Muscle of leg (tissue), 11 donors: ENCODE data around the gene ITGB6. TPM values are rescaled to one million over a fixed set of nuclear protein-coding genes. Genes with fewer than 3 reads are reported as not detected.

ENCODE experiments used
- DNase-seq: peaks from one replicate; pipeline ENCODE4 v3.0.0; 2013
- H3K27ac ChIP-seq: one replicate; pipeline ENCODE4 v1.5.1; 2013; ENCODE audit warnings: mild to moderate bottlenecking, low read length, control low read depth
- H3K27me3 ChIP-seq: one replicate; pipeline ENCODE4 v1.6.1; 2013; ENCODE audit warnings: low read length; ENCODE audit not compliant: control insufficient read depth, insufficient read depth
- H3K36me3 ChIP-seq: one replicate; pipeline ENCODE4 v1.6.1; 2013; ENCODE audit warnings: low read length; ENCODE audit not compliant: control insufficient read depth, insufficient read depth
- H3K4me1 ChIP-seq: one replicate; pipeline ENCODE4 v1.6.1; 2013; ENCODE audit warnings: low read length; ENCODE audit not compliant: control insufficient read depth, insufficient read depth
- H3K4me3 ChIP-seq: one replicate; pipeline ENCODE4 v1.5.1; 2013; ENCODE audit warnings: low read length, control low read depth
- H3K9me3 ChIP-seq: replicated peaks from 2 replicates; pipeline ENCODE4 v1.6.1; 2013; ENCODE audit warnings: low read depth, low read length; ENCODE audit not compliant: control insufficient read depth
- WGBS: methylation state at CpG from one replicate; pipeline ENCODE4 v1.1.5; 2013; ENCODE audit warnings: missing lambda C conversion rate; ENCODE audit not compliant: insufficient coverage; 5-methylcytosine and 5-hydroxymethylcytosine counted together
- polyA plus RNA-seq, 8 donors: library from polyadenylated mRNA; unstranded; fragments of 120-200 nt; gene quantifications; one replicate each; pipeline versions ENCODE4 v1.2.1 to v1.2.3, GENCODE V29; 2013; ENCODE audit warnings: inconsistent platforms in 1 of 8, low replicate concordance in 1 of 8; ENCODE audit not compliant: insufficient read length in 8 of 8, insufficient read depth in 1 of 8
- total RNA-seq: library from RNA; stranded (reverse); fragments of 120-200 nt; gene quantifications from one replicate; pipeline ENCODE4 v1.2.4, GENCODE V29; 2013

ITGB6 gene
- total and polyA plus RNA-seq, 9 donors: 31.9 to 60.0 (median 37.7) TPM

DNA sequence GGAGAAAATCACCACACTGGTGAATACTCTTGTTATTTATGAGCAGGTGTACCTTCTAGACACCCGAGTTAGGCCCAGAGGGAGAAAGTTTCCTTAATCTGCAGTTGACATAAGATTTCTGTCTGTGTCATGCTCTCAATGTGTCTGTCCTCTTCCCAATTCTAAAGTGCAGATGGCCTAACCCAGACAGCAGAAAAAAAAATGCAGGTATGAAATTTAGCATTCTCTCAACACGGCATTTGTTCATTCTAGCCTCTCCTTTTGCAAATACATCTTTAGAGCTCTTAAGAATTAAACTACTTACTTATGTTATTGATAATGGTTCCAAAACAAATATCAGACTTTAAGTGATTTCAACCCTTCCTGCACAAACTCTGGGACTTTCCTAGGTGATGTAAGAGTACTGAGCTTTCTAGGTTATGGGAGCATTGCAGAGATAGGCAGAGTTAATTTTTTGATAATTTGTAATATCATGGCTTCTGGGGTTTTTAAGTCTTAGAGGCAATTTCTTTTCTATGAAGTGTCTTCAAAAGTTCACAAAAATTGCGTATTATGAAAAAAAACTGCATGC, 32.9 kb upstream of the ITGB6 start:
- Histone ChIP-seq H3K36me3 (no peaks in the 10 kb centered on the region), H3K27ac (no peak overlapping the region), H3K4me3 (no peak overlapping the region), H3K4me1 (no peaks in the 10 kb centered on the region), H3K27me3 (no peaks in the 10 kb centered on the region), H3K9me3 (no peaks in the 10 kb centered on the region)
- no CpG with 5 or more reads among the region's 3 CpGs for WGBS
- DNase-seq: no peak

GRCh38 chr2:160229591-160229990, 29.5 kb upstream of the ITGB6 start:
- Histone ChIP-seq H3K4me1 (peaks cover 11% of the 10 kb centered on the region), H3K4me3 (no peak overlapping the region), H3K27ac (no peak overlapping the region), H3K36me3 (no peaks in the 10 kb centered on the region), H3K27me3 (no peaks in the 10 kb centered on the region), H3K9me3 (no peaks in the 10 kb centered on the region)
- WGBS: no CpG with 5 or more reads among the region's 1 CpG
- no peak for DNase-seq

GRCh38 chr2:160228141-160228917, 28.3 kb upstream of the ITGB6 start:
- Histone ChIP-seq H3K9me3 (no peaks in the 10 kb centered on the region), H3K36me3 (no peaks in the 10 kb centered on the region), H3K4me3 (no peak overlapping the region), H3K27ac (no peak overlapping the region), H3K27me3 (no peaks in the 10 kb centered on the region), H3K4me1 (peaks cover 11% of the 10 kb centered on the region)
- DNase-seq: no peak
- no CpG with 5 or more reads among the region's 5 CpGs for WGBS

GRCh38 chr2:160227293-160227915, 27.3 kb upstream of the ITGB6 start:
- no peaks in the 10 kb centered on the region for H3K27me3 ChIP-seq
- WGBS: 49% methylated on average over 5 of the region's 5 CpGs
- H3K4me1 ChIP-seq: peaks cover 12% of the 10 kb centered on the region
- H3K9me3 ChIP-seq: no peaks in the 10 kb centered on the region
- H3K4me3 ChIP-seq: no peak overlapping the region
- no peaks in the 10 kb centered on the region for H3K36me3 ChIP-seq
- no peak overlapping the region for H3K27ac ChIP-seq
- no peak for DNase-seq

DNA sequence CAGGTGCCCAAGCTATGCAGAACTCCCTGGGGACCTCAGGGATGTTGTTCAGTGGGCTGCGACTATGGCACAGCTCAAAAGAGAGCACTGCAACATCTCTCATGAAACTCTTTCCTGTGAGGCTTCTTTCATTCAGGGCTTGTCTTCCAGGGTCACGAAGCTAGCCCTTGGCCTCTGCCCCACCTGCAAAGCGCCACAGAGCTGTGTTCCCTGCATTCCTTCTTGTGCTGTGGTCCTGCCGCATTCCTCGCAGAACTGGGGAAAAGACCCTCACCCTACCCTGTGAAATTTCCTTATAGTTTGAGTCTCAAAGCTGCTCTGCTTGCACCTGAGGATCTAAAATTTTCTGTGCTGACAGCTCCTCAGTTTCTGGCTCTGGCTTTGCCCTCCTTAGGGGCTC, 26.3 kb upstream of the ITGB6 start:
- Histone ChIP-seq H3K27ac (no peak overlapping the region), H3K4me3 (no peak overlapping the region), H3K36me3 (no peaks in the 10 kb centered on the region), H3K27me3 (no peaks in the 10 kb centered on the region), H3K4me1 (peaks cover 23% of the 10 kb centered on the region), H3K9me3 (no peaks in the 10 kb centered on the region)
- no peak for DNase-seq
- WGBS: 65% methylated on average over 4 of the region's 5 CpGs

DNA sequence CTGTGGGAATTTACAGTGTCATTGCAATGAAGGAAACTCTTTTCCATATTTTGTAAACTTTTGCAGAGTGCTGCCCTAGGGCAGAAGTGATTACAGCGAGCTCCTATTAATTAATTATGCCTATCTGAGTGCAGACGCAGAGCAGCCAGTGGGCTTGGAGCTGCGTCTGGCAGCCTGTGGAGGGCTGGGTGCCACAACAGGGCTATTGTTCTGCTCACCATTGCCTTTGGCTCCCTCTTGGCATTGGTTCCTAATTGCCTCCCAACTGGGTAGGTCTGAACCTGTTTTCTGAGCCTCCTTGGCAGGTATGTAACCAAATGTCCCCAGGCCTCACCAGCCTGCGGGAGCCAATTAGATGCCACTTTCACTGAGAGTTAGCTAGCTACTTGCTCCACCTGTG, 25.6 kb upstream of the ITGB6 start:
- no peaks in the 10 kb centered on the region for H3K9me3 ChIP-seq
- H3K4me3 ChIP-seq: no peak overlapping the region
- no peaks in the 10 kb centered on the region for H3K36me3 ChIP-seq
- H3K27me3 ChIP-seq: no peaks in the 10 kb centered on the region
- no peak overlapping the region for H3K27ac ChIP-seq
- H3K4me1 ChIP-seq: peaks cover 27% of the 10 kb centered on the region
- DNase-seq: no peak
- WGBS: 100% methylated on average over 3 of the region's 4 CpGs

GRCh38 chr2:160224507-160224906, 24.4 kb upstream of the ITGB6 start:
- DNase-seq: no peak
- Histone ChIP-seq H3K27ac (no peak overlapping the region), H3K36me3 (no peaks in the 10 kb centered on the region), H3K4me1 (peaks cover 32% of the 10 kb centered on the region), H3K4me3 (no peak overlapping the region), H3K27me3 (no peaks in the 10 kb centered on the region), H3K9me3 (no peaks in the 10 kb centered on the region)
- no CpG with 5 or more reads among the region's 3 CpGs for WGBS

DNA sequence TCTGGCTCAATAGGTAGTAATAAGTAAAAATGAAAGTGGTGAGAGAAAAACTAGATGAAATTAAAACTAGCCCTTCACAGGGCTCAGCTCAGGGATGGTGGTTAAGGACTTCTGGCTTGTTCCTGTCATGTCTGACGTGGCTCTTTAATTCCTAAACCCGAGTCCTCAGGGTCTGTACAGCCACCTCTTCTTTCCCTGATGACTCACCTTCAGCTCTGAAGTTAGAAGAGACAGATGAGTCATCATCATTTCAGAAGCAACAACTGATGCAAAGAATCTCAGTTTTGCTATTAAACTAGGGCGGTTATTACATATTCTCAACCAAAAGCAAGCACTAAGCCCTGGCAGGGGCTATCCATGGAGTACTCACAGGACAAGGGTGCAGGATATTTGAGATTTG, 24.0 kb upstream of the ITGB6 start:
- H3K36me3 ChIP-seq: no peaks in the 10 kb centered on the region
- WGBS: no CpG with 5 or more reads among the region's 3 CpGs
- H3K4me3 ChIP-seq: no peak overlapping the region
- no peak for DNase-seq
- no peaks in the 10 kb centered on the region for H3K27me3 ChIP-seq
- no peak overlapping the region for H3K27ac ChIP-seq
- no peaks in the 10 kb centered on the region for H3K9me3 ChIP-seq
- peaks cover 32% of the 10 kb centered on the region for H3K4me1 ChIP-seq

- Histone ChIP-seq H3K36me3 (no peaks in the 10 kb centered on the region), H3K27me3 (no peaks in the 10 kb centered on the region), H3K4me3 (no peak overlapping the region), H3K9me3 (no peaks in the 10 kb centered on the region), H3K27ac (no peak overlapping the region), H3K4me1 (peaks cover 32% of the 10 kb centered on the region)
- DNase-seq: no peak
- no CpG with 5 or more reads among the region's 3 CpGs for WGBS
These were observed 23.5 kb upstream of the ITGB6 start for GRCh38 chr2:160223560-160223959.

DNA sequence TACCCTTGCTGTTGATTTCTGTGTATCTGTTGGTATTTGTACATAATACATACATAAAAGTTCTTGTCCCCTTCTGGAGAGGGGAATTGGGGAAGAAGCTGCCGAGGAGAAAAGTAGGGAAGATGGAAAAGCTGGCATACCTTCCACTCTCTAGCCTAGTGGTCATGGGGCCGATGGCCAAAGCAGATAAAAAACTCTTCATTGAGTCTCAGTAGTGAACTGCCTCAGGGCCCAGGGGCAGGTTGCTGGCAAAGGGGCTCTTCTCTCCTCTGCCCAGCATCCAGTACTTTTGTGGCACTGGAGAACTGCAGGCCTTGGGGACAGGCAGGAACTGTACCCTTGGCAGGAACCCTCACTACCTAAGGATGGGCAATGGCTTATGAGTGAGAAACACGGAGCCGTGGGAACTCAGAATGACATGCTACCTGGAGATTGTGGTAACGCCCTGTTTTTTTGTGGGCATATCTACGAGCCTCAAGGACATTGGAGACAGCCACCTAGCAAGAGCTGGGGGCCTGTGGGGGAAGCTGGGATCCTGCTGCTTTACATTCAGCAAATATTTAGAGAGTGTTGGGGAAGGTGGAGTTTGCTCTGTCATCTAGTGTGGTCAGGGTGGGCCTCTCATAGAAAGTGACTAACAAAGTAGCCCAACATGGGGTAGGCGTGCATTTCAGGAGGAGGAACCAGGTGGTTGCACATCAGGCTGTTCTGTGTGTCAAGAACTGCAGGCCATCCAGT, 22.6 kb upstream of the ITGB6 start:
- peaks cover 32% of the 10 kb centered on the region for H3K4me1 ChIP-seq
- no peak overlapping the region for H3K4me3 ChIP-seq
- 77% methylated on average over 5 of the region's 7 CpGs for WGBS
- H3K9me3 ChIP-seq: no peaks in the 10 kb centered on the region
- no peaks in the 10 kb centered on the region for H3K36me3 ChIP-seq
- H3K27ac ChIP-seq: no peak overlapping the region
- DNase-seq: no peak
- H3K27me3 ChIP-seq: no peaks in the 10 kb centered on the region
